Endothelial cell of umbilical vein (primary cell): ENCODE measurements around the gene TSPAN4. TPM values are rescaled to one million over a fixed set of nuclear protein-coding genes. Genes with fewer than 3 reads are reported as not detected.

Source experiments
- BruUV-seq: library from RNA; stranded (reverse); fragments of 400-500 nt; replicated peaks from 2 replicates; lab custom pipeline; 2021; lab: Mats Ljungman, UMichigan
- CTCF ChIA-PET: fragments of 300-600, 350-600 bp; sonication (Branson Sonifier 250); formaldehyde crosslinking; loops from one replicate; lab custom pipeline; 2021; ENCODE audit warnings: antibody characterized with exemption, inconsistent platforms; lab: Charles Lee
- POLR2A ChIA-PET: fragments of 300-600, 350-600 bp; sonication (Branson Sonifier 250); formaldehyde crosslinking; loops from one replicate; lab custom pipeline; 2021; ENCODE audit warnings: antibody characterized with exemption, inconsistent platforms; lab: Charles Lee
- DNase-seq: peaks from one replicate; pipeline ENCODE4 v3.0.0-alpha.2; 2011; ENCODE audit warnings: low read depth, low spot score
- FAIRE-seq: peaks from 2 replicates; lab custom pipeline; 2011; peaks lifted over from hg19 to GRCh38; lab: Jason Lieb, UNC
- H2AFZ ChIP-seq: 2 replicates; pipeline ENCODE4 v1.6.0; 2012; ENCODE audit warnings: low read depth, low read length, control low read depth, inconsistent platforms
- H3K27ac ChIP-seq: 2 replicates; pipeline ENCODE4 v1.5.1; 2011; ENCODE audit warnings: low read depth, mild to moderate bottlenecking, control low read depth, low read length, moderate library complexity; ENCODE audit not compliant: insufficient read depth
- H3K27me3 ChIP-seq, 2 experiments: 2 replicates each; pipeline versions ENCODE4 v1.6.0 to v1.6.1; 2011; ENCODE audit warnings: low read length in 2 of 2, mixed read lengths in 1 of 2; ENCODE audit not compliant: control insufficient read depth in 2 of 2, insufficient read depth in 2 of 2
- H3K36me3 ChIP-seq, 2 experiments: 2 replicates in 1 of 2; 3 replicates in 1 of 2; pipeline ENCODE4 v1.5.1; 2011; ENCODE audit warnings: low read length in 2 of 2, mild to moderate bottlenecking in 1 of 2, moderate library complexity in 1 of 2; ENCODE audit not compliant: control insufficient read depth in 2 of 2, insufficient read depth in 2 of 2; ENCODE audit errors: extremely low read depth in 1 of 2
- H3K4me1 ChIP-seq: 3 replicates; pipeline ENCODE4 v1.5.1; 2011; ENCODE audit warnings: mild to moderate bottlenecking, low read length; ENCODE audit not compliant: control insufficient read depth, insufficient read depth; ENCODE audit errors: extremely low read depth
- H3K4me2 ChIP-seq: 2 replicates; pipeline ENCODE4 v1.6.1; 2011; ENCODE audit warnings: low read length, control low read depth, mixed read lengths; ENCODE audit not compliant: insufficient read depth
- H3K4me3 ChIP-seq, 3 experiments: fragments of 200-600 bp in 1 of 3; sonication (generic), shearing (Covaris generic) in 1 of 3; replicated peaks in 1 of 3; 2 replicates each; pipeline ENCODE4 v1.5.1; 2011 to 2016; ENCODE audit warnings: control low read depth in 3 of 3, low read length in 3 of 3, mild to moderate bottlenecking in 2 of 3, inconsistent platforms in 1 of 3, low read depth in 1 of 3, moderate library complexity in 1 of 3; ENCODE audit not compliant: insufficient read depth in 1 of 3
- H3K79me2 ChIP-seq: 2 replicates; pipeline ENCODE4 v1.6.0; 2012; ENCODE audit warnings: low read length, inconsistent platforms; ENCODE audit not compliant: control insufficient read depth, insufficient read depth
- H3K9ac ChIP-seq: replicated peaks from 2 replicates; pipeline ENCODE3; 2011; ENCODE audit warnings: low read length, control low read depth; ENCODE audit not compliant: insufficient read depth; ENCODE audit errors: extremely low read depth
- H3K9me1 ChIP-seq: replicated peaks from 3 replicates; pipeline ENCODE4 v1.6.0; 2011; ENCODE audit warnings: mild to moderate bottlenecking, low read length; ENCODE audit not compliant: control insufficient read depth, insufficient read depth; ENCODE audit errors: extremely low read depth
- H3K9me3 ChIP-seq: replicated peaks from 2 replicates; pipeline ENCODE4 v1.5.1; 2012; ENCODE audit warnings: low read length, inconsistent platforms; ENCODE audit not compliant: control insufficient read depth, insufficient read depth
- H4K20me1 ChIP-seq: replicated peaks from 2 replicates; pipeline ENCODE3; 2011; ENCODE audit warnings: mild to moderate bottlenecking, low read length; ENCODE audit not compliant: control insufficient read depth, insufficient read depth; ENCODE audit errors: extremely low read depth
- FOS ChIP-seq: IDR thresholded peaks from 2 replicates; pipeline ENCODE4 v1.6.1; 2011; ENCODE audit warnings: mild to moderate bottlenecking, low read length, moderate library complexity, borderline replicate concordance; ENCODE audit not compliant: insufficient read depth
- JUN ChIP-seq: IDR thresholded peaks from 2 replicates; pipeline ENCODE4 v1.6.1; 2011; ENCODE audit warnings: borderline replicate concordance, low read depth; ENCODE audit not compliant: insufficient read length, insufficient read depth
- MAX ChIP-seq: IDR thresholded peaks from 2 replicates; pipeline ENCODE4 v1.6.1; 2011; ENCODE audit not compliant: insufficient read depth, insufficient read length
- POLR2A ChIP-seq: IDR thresholded peaks from 2 replicates; pipeline ENCODE4 v1.6.1; 2012; ENCODE audit warnings: low read depth, mild to moderate bottlenecking, control low read depth, low read length
- POLR2AphosphoS5 ChIP-seq: IDR thresholded peaks from 2 replicates; pipeline ENCODE4 v1.6.1; 2012; ENCODE audit warnings: low read depth, mild to moderate bottlenecking, control low read depth, low read length, moderate library complexity; ENCODE audit not compliant: insufficient read depth
- dilution Hi-C: fragments of 300-500 bp; cut with MboI; formaldehyde crosslinking; loops from one replicate; pipeline ENCODE4 v1.15.0; 2019; ENCODE audit warnings: low sequenced_read_pairs; ENCODE audit not compliant: extremely low pct_ligation_motif_present
- intact Hi-C: fragments of 100-400 bp; cut with micrococcal nuclease; formaldehyde crosslinking; loops from one replicate; pipeline ENCODE4 v1.10.0; 2022
- polyA plus RNA-seq, 4 experiments: library from polyadenylated mRNA; depleted of rRNA in 3 of 4; stranded (reverse) in 3 of 4; unstranded in 1 of 4; fragments of >200 nt; gene quantifications; 2 replicates each; pipeline versions ENCODE4 v1.2.1 to v1.2.3, GENCODE V29; 2011 to 2012; ENCODE audit warnings: missing spikeins in 1 of 4
- total RNA-seq: library from RNA; stranded (reverse); gene quantifications from 2 replicates; pipeline ENCODE4 v1.2.3, GENCODE V29; 2021

TSPAN4 gene
- total and polyA plus RNA-seq, 2 donors (not counting 3 experiments of a cell fraction or from before 2014, with no cell fraction given), result 114 to 199 TPM

GRCh38 chr11:813456-814096 lies 29.1 kb upstream of the TSPAN4 start:
- H2AFZ ChIP-seq, result no peak overlapping the region
- H3K36me3 ChIP-seq, result peaks cover 5 to 25% of the 10 kb centered on the region in 2 experiments
- BruUV-seq, result no TSS peak
- ChIA-PET CTCF (no interaction called here), POLR2A (no interaction called here)
- intact Hi-C loops, result no loop called here
- no peaks in the 10 kb centered on the region for H3K27me3 ChIP-seq
- H3K9me1 ChIP-seq, result no peaks in the 10 kb centered on the region
- H3K4me3 ChIP-seq, result no peak overlapping the region
- DNase-seq (no peak), FAIRE-seq (no peak)
- no peak overlapping the region for H3K27ac ChIP-seq
- H4K20me1 ChIP-seq, result no peaks in the 10 kb centered on the region
- dilution Hi-C loops, result no loop called here
- H3K9me3 ChIP-seq, result no peaks in the 10 kb centered on the region
- H3K9ac ChIP-seq, result no peak overlapping the region
- H3K79me2 ChIP-seq, result peaks cover 33% of the 10 kb centered on the region
- peaks cover 16% of the 10 kb centered on the region for H3K4me1 ChIP-seq
- no peak overlapping the region for H3K4me2 ChIP-seq
- TF ChIP-seq POLR2AphosphoS5 (peak; percentile 43), FOS (no peak), MAX (no peak)

GRCh38 chr11:815675-816432 lies 26.8 kb upstream of the TSPAN4 start:
- POLR2A ChIA-PET, result no interaction called here
- no peak for FAIRE-seq
- dilution Hi-C loops, result no loop called here

More at GRCh38 chr11:815675-816432, 26.8 kb upstream of the TSPAN4 start:
- no peak for DNase-seq
- BruUV-seq, result no TSS peak
- TF ChIP-seq JUN (no peak), POLR2A (peak; percentile 17)
- CTCF ChIA-PET, result no interaction called here
- intact Hi-C loops, result no loop called here
- peaks cover 23% of the 10 kb centered on the region for H3K4me1 ChIP-seq
- H4K20me1 ChIP-seq, result no peaks in the 10 kb centered on the region
- peaks cover 27% of the 10 kb centered on the region for H3K79me2 ChIP-seq
- no peak overlapping the region for H3K4me2 ChIP-seq
- H3K27me3 ChIP-seq, result no peaks in the 10 kb centered on the region
- H2AFZ ChIP-seq, result no peak overlapping the region
- no peak overlapping the region for H3K4me3 ChIP-seq
- peaks cover 5 to 25% of the 10 kb centered on the region in 2 experiments for H3K36me3 ChIP-seq
- H3K27ac ChIP-seq, result no peak overlapping the region
- no peak overlapping the region for H3K9ac ChIP-seq
- H3K9me3 ChIP-seq, result no peaks in the 10 kb centered on the region
- no peaks in the 10 kb centered on the region for H3K9me1 ChIP-seq
